Neural progenitor cell (in vitro differentiated cells): ENCODE measurements around the gene AQP5.

ENCODE experiments used
- EZH2 ChIP-seq: fragments of 200-600 bp; sonication (generic); IDR thresholded peaks from 2 replicates; pipeline ENCODE4 v1.6.1; 2017; ENCODE audit warnings: antibody characterized with exemption, mild to moderate bottlenecking, moderate library complexity
- TF ChIP-seq, protein P1 (sequence below): fragments of 200-600 bp; sonication (generic); IDR thresholded peaks from 2 replicates; pipeline ENCODE4 v1.5.1; 2017; ENCODE audit warnings: antibody characterized with exemption, mild to moderate bottlenecking

DNA sequence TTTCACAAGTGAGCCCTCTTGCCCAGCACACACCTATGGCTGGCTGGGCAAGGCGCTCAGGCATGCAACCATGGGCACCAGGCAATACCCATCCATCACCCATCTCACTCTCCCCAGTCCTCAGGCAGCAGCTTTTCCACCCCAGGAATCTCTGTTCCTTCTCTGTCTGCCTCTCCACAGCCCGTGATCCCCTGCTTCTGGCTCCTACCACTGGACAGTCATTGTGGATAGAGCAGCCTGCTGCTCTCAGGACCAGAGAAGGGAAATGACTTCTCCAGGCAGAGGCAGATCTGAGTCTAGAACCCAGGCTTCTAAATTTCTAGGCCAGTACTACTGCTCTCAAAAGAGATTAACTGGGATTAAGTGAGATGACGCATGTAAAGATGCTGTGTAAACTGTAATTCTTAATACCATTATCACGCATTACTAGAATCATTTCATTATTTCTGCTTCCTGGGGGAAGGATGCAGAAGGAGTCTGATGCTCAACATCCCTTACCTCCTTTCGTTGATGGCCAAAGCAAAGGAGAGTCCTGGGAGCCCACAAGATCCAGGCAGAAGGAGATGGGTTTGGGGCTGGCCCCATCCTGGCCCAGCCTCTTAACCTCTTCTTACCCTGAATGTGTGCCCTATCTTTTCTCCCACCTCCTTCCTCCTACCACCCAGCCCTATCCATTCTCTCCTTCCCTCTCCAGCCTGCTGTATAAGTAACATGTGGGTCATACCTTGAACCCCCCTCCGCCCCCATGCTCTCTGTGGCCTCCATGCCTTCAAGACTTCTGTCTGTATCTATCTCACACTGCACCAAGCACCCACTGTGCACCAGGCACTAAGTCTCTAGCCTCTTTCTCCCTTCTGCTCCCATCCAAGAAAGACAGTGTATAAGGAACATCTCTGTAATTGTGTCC, 4.8 kb upstream of the AQP5 start:
- TF ChIP-seq, protein P1, sequence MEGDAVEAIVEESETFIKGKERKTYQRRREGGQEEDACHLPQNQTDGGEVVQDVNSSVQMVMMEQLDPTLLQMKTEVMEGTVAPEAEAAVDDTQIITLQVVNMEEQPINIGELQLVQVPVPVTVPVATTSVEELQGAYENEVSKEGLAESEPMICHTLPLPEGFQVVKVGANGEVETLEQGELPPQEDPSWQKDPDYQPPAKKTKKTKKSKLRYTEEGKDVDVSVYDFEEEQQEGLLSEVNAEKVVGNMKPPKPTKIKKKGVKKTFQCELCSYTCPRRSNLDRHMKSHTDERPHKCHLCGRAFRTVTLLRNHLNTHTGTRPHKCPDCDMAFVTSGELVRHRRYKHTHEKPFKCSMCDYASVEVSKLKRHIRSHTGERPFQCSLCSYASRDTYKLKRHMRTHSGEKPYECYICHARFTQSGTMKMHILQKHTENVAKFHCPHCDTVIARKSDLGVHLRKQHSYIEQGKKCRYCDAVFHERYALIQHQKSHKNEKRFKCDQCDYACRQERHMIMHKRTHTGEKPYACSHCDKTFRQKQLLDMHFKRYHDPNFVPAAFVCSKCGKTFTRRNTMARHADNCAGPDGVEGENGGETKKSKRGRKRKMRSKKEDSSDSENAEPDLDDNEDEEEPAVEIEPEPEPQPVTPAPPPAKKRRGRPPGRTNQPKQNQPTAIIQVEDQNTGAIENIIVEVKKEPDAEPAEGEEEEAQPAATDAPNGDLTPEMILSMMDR: no peak
- TF ChIP-seq EZH2: no peak
